Muscle layer of colon (tissue), 2 donors: ENCODE measurements around the gene CAMTA2.

Experiments
- H3K27ac ChIP-seq: one replicate; pipeline ENCODE4 v1.7.0; 2013; ENCODE audit warnings: low read depth, mild to moderate bottlenecking, low read length, moderate library complexity
- H3K27me3 ChIP-seq, 2 donors: one replicate each; pipeline ENCODE4 v1.7.0; 2013; ENCODE audit warnings: low read length in 2 of 2, mild to moderate bottlenecking in 2 of 2; ENCODE audit not compliant: insufficient read depth in 2 of 2, control insufficient read depth in 1 of 2
- H3K36me3 ChIP-seq: one replicate; pipeline ENCODE4 v1.7.0; 2013; ENCODE audit warnings: mild to moderate bottlenecking, low read length; ENCODE audit not compliant: insufficient read depth
- H3K4me1 ChIP-seq: one replicate; pipeline ENCODE4 v1.7.0; 2013; ENCODE audit warnings: mild to moderate bottlenecking, low read length; ENCODE audit not compliant: insufficient read depth
- H3K4me3 ChIP-seq, 2 donors: one replicate each; pipeline ENCODE4 v1.7.0; 2013; ENCODE audit warnings: low read length in 2 of 2, low read depth in 1 of 2, mild to moderate bottlenecking in 1 of 2, moderate library complexity in 1 of 2
- H3K9ac ChIP-seq: one replicate; pipeline ENCODE4 v1.7.0; 2013; ENCODE audit warnings: low read length
- H3K9me3 ChIP-seq: one replicate; pipeline ENCODE4 v1.7.0; 2013; ENCODE audit warnings: mild to moderate bottlenecking, low read length
- donor health status: abdominal sarcoma.
- donor health status: Adenocarcinoma of cecum.

Gene CAMTA2

DNA sequence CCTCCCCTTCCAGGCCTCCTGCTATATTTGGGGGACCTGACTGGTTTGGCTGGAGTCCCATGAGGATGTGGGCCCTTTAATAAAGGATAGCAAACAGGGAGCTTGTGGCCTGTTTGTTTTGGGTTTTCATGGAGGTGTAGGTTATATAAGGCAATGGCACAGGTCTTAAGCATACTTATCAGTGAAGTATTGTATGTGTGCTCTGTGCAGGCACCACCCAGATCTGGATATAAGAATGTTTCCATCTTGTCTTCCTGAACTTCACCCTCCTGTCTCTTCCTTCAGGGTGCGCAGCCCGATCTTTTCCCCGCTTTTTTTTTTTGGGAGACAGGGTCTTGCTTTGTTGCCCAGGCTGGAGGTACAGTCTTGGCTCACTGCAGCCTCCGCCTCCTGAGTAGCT lies 37.1 kb upstream of the CAMTA2 start:
- peaks cover 28% of the 10 kb centered on the region for H3K36me3 ChIP-seq
- no peak overlapping the region for H3K27ac ChIP-seq
- no peak overlapping the region for H3K4me3 ChIP-seq
- no peaks in the 10 kb centered on the region for H3K27me3 ChIP-seq
- no peaks in the 10 kb centered on the region for H3K9me3 ChIP-seq
- no peaks in the 10 kb centered on the region for H3K4me1 ChIP-seq
- H3K9ac ChIP-seq, result no peak overlapping the region

- H3K36me3 ChIP-seq, result peaks cover 38% of the 10 kb centered on the region
- no peaks in the 10 kb centered on the region for H3K9me3 ChIP-seq
- no peak overlapping the region for H3K4me3 ChIP-seq
- H3K27me3 ChIP-seq, result no peaks in the 10 kb centered on the region
- H3K9ac ChIP-seq, result no peak overlapping the region
- no peaks in the 10 kb centered on the region for H3K4me1 ChIP-seq
- H3K27ac ChIP-seq, result no peak overlapping the region
These were observed 36.2 kb upstream of the CAMTA2 start for GRCh38 chr17:5023588-5024147.

DNA sequence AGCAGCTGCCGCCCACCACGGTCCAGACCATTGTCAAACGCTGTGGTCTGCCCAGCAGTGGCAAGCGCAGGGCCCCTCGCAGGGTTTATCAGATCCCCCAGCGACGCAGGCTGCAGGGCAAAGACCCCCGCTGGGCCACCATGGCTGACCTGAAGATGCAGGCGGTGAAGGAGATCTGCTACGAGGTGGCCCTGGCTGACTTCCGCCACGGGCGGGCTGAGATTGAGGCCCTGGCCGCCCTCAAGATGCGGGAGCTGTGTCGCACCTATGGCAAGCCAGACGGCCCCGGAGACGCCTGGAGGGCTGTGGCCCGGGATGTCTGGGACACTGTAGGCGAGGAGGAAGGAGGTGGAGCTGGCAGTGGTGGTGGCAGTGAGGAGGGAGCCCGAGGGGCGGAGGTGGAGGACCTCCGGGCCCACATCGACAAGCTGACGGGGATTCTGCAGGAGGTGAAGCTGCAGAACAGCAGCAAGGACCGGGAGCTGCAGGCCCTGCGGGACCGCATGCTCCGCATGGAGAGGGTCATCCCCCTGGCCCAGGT lies 34.8 kb upstream of the CAMTA2 start:
- Histone ChIP-seq H3K27ac (no peak overlapping the region), H3K27me3 (no peaks in the 10 kb centered on the region), H3K4me1 (no peaks in the 10 kb centered on the region), H3K36me3 (peaks cover 41% of the 10 kb centered on the region), H3K9ac (no peak overlapping the region), H3K4me3 (no peak overlapping the region), H3K9me3 (no peaks in the 10 kb centered on the region)

- Histone ChIP-seq H3K27me3 (no peaks in the 10 kb centered on the region), H3K4me1 (no peaks in the 10 kb centered on the region), H3K9ac (no peak overlapping the region), H3K27ac (no peak overlapping the region), H3K9me3 (no peaks in the 10 kb centered on the region), H3K4me3 (no peak overlapping the region), H3K36me3 (peaks cover 45% of the 10 kb centered on the region)
These were observed 33.1 kb upstream of the CAMTA2 start for GRCh38 chr17:5020502-5021023.

DNA sequence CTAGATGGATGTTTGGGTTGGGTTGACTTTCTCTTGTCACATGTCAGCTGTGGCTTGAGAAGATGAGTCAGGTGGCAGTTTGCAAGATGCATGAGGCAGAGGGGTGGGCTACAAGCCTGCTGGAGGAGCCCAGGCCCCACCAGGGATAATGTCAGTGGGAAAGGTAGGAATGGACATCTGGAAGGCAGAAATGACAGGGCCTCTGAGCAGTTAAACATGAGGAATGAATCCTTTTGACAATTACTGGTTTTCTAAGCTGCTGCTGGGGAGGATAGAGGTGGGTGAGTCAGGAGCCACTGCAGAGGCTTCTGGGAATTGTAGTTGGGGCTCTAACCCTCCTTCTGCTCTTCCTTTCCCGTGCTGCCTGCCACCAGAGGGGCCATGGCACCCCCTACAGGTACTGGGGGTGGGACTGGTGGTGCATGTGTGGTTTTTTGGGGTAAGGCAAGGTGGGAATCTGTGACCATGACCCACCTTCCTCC lies 32.0 kb upstream of the CAMTA2 start:
- Histone ChIP-seq H3K9me3 (no peaks in the 10 kb centered on the region), H3K27ac (no peak overlapping the region), H3K27me3 (no peaks in the 10 kb centered on the region), H3K4me3 (no peak overlapping the region), H3K4me1 (no peaks in the 10 kb centered on the region), H3K36me3 (peaks cover 52% of the 10 kb centered on the region), H3K9ac (no peak overlapping the region)

GRCh38 chr17:5014357-5014756 lies 26.9 kb upstream of the CAMTA2 start:
- Histone ChIP-seq H3K4me3 (no peak overlapping the region), H3K9ac (no peak overlapping the region), H3K9me3 (no peaks in the 10 kb centered on the region), H3K27ac (no peak overlapping the region), H3K36me3 (peaks cover 46% of the 10 kb centered on the region), H3K4me1 (no peaks in the 10 kb centered on the region), H3K27me3 (no peaks in the 10 kb centered on the region)

GRCh38 chr17:5011928-5012327 lies 24.5 kb upstream of the CAMTA2 start:
- Histone ChIP-seq H3K4me1 (no peaks in the 10 kb centered on the region), H3K27ac (no peak overlapping the region), H3K4me3 (no peak overlapping the region), H3K9ac (no peak overlapping the region), H3K9me3 (no peaks in the 10 kb centered on the region), H3K27me3 (no peaks in the 10 kb centered on the region), H3K36me3 (peaks cover 57% of the 10 kb centered on the region)

- Histone ChIP-seq H3K27ac (no peak overlapping the region), H3K9me3 (no peaks in the 10 kb centered on the region), H3K9ac (no peak overlapping the region), H3K4me1 (peaks cover 23% of the 10 kb centered on the region), H3K36me3 (peaks cover 76% of the 10 kb centered on the region), H3K4me3 (no peak overlapping the region), H3K27me3 (no peaks in the 10 kb centered on the region)
These were observed 15.9 kb upstream of the CAMTA2 start for GRCh38 chr17:5003214-5003867.

- H3K36me3 ChIP-seq, result peaks cover 65% of the 10 kb centered on the region
- no peaks in the 10 kb centered on the region for H3K9me3 ChIP-seq
- no peak overlapping the region for H3K4me3 ChIP-seq
- peaks cover 23% of the 10 kb centered on the region for H3K4me1 ChIP-seq
- H3K9ac ChIP-seq, result no peak overlapping the region
- H3K27ac ChIP-seq, result no peak overlapping the region
- no peaks in the 10 kb centered on the region for H3K27me3 ChIP-seq
These were observed 14.8 kb upstream of the CAMTA2 start for GRCh38 chr17:5002121-5002788.

- Histone ChIP-seq H3K36me3 (peaks cover 46% of the 10 kb centered on the region), H3K9ac (peak overlapping the region; percentile 36), H3K27ac (no peak overlapping the region), H3K27me3 (no peaks in the 10 kb centered on the region), H3K9me3 (no peaks in the 10 kb centered on the region), H3K4me3 (peak overlapping the region in 1 of 2 donors; percentile 96), H3K4me1 (peaks cover 23% of the 10 kb centered on the region)
These were observed 12.8 kb upstream of the CAMTA2 start for GRCh38 chr17:5000237-5000639.

DNA sequence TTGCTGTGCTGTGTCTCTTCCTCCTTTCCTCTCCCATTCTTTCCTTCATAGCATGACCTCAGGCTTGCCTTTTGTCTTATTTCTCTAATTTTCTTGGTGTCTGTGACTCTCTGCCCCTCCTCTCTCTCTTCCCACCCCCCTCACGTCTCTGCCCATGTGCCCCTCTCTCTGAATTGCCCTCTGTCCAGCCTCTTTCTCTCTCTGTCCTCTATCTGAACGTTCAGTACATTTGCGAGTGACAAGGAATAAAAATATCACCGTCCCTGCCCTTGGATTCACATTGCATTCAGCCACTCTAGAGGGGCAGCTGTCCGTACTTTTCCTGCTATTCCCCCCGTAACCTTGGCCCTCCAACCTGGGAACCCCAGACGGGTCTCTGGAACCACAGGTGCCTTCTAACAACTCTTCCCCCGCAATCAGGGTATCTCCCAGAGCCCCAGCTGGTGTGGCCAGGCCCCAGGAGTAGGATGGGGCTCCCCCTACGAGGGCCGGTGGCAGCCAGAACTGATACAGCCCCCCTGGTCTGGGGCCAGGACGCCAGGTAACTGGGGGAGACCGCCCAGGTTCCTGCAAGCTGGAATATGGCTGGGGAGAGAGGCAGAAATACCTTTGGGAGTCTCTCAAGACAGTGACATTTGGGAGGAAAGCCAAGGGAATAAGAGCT lies 12.1 kb upstream of the CAMTA2 start:
- peak overlapping the region; percentile 36 for H3K9ac ChIP-seq
- H3K4me1 ChIP-seq, result peaks cover 23% of the 10 kb centered on the region
- no peaks in the 10 kb centered on the region for H3K27me3 ChIP-seq
- peak overlapping the region in 1 of 2 donors; percentile 96 for H3K4me3 ChIP-seq
- no peak overlapping the region for H3K27ac ChIP-seq
- peaks cover 40% of the 10 kb centered on the region for H3K36me3 ChIP-seq
- H3K9me3 ChIP-seq, result no peaks in the 10 kb centered on the region
